ENCODE results near the gene OR2L3.
"Not testable (repeated sequence)": the region's sequence is repeated elsewhere in the genome, so short reads cannot be mapped to it uniquely, and the experiment has no call there.

Gene OR2L3, protein sequence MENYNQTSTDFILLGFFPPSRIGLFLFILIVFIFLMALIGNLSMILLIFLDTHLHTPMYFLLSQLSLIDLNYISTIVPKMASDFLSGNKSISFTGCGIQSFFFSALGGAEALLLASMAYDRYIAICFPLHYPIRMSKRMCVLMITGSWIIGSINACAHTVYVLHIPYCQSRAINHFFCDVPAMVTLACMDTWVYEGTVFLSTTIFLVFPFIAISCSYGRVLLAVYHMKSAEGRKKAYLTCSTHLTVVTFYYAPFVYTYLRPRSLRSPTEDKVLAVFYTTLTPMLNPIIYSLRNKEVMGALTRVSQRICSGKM

DNA sequence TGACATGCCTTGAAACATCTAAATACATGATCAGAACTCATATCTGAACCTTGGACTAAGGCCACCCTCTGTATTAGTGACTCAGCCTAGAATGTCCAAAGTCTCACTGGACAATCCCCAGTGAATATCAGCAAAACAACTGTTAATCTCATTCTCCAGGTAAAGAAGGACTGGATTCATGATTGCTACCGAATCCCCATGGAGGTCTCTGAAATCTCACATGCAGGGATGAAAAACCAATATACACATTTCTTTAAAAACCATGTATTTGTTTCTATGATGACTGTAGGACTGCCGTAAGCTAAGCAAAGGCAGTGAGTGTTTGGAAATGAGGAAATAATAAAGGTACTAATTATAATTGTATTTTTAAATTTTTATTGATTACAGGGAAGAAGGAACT, at the start of gene OR2L3:
Gene OR2L3 (plus strand): TSS at position 301 of the 400 bp plus-strand sequence. CDS start 13,846 bp downstream, outside the sequence.
- no peak for FAIRE-seq

DNA sequence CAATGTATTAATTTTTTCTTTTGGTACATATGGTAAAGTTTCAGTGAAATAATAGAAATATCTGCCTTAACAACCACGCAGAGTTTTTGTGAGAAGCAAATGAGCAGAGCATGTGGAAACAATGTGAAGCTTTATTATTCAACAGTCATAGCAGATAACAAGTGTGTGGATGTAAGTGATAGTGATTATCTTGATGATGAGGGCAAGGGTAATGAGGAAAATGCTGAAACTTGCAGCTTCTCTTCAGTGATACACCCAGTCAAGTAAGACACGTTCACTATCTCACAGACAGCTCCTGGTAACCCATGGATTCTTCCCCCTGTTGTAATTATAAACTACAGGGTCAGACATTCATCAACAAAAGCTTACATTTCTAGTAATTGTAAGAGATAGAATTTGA, 47.8 kb upstream of the OR2L3 start:
- FAIRE-seq: no peak

DNA sequence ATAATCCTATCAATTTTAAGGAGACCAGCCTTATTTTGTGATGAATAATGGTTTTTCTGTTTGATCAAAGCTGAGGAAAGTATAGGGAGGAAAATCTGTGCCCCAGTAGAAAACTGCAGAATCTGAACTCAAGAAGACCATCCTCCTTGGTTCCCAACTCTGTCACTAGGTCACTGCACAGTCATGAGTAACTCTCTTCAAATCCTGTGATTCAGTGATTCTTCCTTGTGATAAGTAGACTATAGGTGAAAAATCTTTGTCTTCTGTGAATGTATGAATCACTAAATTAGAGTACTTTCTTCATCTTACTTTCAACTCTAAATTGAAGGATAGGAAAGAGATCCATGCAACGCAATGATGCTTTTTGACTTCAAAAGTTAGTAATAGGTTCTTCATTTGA, 46.5 kb upstream of the OR2L3 start:
- no peak for FAIRE-seq

DNA sequence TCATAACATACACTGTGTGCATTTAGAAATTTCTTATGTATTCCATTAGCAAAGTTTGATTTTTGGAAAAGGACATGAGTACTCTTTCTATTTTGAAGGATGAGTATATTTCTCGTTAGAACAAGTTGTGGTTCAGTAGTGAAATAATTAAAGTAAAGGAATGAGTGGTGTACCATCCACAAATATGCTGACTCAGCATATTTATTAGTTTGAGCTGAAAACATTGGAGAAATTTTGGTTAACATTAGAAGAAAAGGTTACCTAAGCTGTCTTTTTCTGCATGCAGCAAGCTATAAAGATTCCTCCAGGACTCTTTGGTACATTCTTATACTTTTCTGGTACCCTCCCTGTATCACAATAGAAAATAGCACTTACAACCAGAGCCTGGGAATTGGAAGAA, 38.9 kb upstream of the OR2L3 start:
- no peak for FAIRE-seq

DNA sequence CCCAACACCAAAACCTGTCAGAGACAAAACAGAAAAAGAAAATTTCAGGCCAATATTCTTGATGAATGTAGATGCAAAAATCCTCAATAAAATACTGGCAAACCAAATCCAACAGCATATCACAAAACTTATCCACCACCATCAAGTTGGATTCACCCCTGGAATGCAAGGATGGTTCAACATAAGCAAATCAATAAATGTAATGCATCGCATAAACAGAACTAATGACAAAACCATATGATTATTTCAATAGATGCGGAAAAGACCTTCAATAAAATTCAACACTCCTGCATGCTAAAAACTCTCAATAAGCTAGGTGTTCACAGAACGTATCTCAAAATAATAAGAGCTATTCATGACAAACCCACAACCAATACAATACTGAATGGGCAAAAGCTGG, 37.0 kb upstream of the OR2L3 start:
- no peak for FAIRE-seq

DNA sequence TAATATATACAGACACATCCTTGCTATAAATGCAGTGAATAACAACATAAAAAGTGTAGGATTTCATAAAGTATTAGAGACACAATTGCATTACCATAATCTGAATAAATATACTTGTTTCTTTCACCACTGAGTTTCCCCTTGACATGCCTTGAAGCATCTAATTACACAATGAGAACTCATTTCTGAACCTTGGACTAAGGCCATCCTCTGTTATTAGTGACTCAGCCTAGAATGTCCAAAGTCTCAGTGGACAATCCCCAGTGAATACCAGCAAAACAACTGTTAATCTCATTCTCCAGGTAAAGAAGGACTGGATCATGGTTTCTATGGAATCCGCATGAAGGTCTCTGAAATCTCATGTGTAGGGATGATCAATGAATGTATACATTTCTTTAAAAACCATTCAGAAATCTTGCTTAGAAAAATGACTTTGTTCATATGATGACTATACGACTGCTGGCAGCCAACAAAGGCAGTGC, 33.4 kb upstream of the OR2L3 start, which contains the start of gene OR2L5:
Gene OR2L5 (plus strand): TSS at position 432 of the 482 bp plus-strand sequence. CDS start 8,288 bp downstream, outside the sequence.
- no peak for FAIRE-seq

DNA sequence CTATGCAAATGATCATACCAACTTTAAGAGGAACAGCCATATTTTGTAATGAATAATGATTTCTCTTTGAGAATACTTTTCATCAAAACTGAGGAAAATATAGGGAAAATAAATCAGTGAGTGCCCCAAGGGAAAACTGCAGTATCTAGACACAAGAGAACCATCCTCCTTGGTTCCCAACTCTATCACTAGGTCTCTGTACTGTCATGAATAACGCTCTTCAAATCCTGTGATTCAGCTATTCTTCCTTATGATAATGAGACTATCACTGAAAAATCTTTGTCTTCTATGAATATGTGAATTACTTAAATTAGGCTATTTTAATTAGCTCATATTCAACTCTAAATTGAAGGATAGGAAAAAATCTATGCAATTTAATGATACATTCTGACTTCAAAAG, 30.8 kb upstream of the OR2L3 start:
- no peak for FAIRE-seq

DNA sequence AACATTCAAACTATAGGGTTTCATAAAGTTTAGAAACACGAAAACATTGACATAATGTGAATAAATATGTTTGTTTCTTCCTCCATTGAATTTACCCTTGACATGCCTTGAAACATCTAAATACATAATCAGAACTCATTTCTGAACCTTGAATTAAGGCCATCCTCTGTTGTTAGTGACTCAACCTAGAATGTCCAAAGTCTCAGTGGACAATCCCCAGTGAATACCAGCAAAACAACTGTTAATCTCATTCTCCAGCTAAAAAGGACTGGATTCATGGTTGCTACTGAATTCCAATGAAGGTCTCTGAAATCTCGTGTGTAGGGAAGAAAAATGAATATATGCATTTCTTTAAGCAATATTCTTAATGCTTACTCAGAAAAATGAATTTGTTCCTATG, 16.9 kb upstream of the OR2L3 start, which contains the start of gene OR2L2:
Gene OR2L2 (plus strand): TSS at position 301 of the 400 bp plus-strand sequence. CDS start 8,198 bp downstream, outside the sequence.
- FAIRE-seq: no peak

DNA sequence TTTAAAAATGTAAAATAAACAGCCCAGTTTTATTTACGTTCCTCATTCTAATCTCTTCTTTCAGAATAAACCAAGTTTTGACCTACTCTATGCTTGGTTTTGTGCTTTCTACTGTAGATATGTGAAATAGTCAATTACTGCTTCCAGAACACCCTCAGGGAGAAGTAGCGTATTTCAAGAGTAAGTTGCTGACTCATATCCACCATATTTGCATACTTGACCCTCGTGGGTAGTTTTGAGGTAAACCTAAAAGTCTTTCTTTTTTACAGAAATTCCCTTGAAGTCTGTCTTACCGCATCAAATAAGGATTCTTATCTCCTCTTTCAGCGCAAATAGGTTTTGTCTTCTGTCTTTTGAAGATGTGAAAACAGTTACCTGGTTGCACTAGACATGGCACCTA, 1.4 kb upstream of the OR2L3 start:
- FAIRE-seq: no peak

DNA sequence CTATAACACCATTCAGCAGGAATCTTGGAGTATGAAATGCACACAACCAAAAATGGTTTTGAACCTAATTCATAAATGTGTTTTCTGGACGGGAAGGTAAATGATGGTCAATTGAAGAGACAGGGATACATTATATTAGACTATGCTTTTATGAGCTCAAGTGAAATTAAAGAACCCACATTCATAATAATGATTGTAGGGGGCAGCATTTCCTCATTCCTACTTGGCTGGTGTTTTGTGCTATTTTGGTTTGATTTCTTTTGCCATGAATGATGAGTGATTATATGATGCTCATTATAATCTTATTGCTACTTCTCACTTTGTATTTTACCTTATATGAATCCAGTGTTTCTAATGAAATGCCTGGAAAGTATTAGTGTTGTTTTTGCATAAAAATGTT, 372 bp downstream of the OR2L3 start:
- no peak for FAIRE-seq

DNA sequence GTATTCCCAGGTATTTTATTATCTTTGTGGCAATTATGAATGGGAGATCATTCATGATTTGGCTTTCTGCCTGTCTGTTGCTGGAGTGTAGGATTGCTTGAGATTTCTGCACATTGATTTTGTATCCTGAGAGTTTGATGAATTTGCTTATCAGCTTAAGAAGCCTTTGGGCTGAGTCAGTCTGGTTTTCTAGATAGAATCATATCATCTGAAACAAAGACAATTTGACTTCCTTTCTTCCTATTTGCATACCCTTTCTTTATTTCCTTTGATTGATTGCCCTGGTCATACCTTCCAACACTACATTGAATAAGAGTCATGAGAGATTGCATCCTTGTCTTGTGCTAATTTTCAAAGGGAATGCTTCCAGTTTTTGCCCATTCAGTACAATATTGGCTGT, 8.0 kb downstream of the OR2L3 start:
- FAIRE-seq: no peak

DNA sequence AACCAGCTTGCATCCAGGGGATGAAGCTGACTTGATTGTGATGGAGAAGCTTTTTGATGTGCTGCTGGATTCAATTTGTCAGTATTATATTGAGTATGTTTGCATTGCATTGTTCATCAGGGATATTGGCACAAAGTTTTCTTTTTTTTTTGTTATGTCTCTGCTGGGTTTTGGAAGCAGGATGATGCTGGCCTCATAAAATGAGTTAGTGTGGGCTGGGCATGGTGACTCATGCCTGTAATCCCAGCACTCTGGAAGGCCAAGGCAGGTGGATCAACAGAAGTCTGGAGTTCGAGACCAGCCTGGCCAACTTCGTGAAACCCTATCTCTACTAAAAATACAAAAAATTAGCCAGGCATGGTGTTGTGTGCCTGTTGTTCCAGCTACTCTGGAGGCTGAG, 8.6 kb downstream of the OR2L3 start:
- no peak for FAIRE-seq

DNA sequence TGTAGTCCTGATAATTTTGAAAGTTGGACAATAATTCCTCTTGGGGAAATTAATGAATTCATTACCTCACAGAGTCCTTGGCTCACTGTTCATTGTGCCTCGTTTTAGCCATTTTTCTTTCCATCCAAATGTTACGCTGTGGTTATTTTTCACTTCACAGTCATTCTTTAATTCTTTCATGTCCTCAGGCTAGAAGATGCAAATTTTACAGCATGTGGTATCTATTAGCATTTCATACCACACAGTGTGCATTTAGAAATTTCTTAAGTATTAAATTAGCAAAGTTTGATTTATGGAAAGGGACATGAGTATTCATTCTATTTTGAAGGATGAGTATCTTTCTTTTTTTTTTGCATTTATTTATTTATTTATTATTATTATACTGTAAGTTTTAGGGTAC, 18.4 kb downstream of the OR2L3 start:
- no peak for FAIRE-seq

DNA sequence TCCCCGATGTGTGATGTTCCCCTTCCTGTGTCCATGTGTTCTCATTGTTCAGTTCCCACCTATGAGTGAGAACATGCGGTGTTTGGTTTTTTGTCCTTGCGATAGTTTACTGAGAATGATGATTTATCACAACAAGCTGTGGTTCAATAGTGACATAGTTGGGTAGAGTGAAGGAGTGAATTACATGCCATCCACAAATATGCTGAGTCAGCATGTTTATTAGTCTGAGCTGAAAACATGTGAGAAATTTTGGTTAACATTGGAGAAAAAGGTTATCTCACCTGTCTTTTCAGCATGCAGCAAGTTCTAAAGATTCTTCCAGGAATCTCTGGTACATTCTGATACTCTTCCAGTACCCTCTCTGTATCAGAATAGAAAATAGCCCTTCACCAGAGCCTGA, 19.0 kb downstream of the OR2L3 start:
- no peak for FAIRE-seq

DNA sequence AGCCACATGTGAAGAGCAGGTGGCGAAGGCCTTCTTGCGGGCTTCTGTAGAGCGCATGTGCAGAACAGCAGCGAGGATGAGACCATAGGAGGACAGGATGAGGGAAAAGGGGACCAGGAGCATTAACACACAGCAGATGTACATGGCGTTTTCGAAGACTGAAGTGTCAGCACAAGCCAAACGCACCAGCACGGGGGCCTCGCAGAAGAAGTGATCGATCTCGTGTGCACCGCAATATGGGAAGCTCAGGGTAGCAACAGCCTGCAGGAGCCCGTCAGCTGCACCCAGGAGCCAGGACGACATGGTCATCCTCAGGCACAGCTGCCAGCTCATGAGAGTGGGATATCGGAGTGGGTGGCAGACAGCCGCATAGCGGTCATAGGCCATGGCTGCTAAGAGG, 37.2 kb downstream of the OR2L3 start:
- FAIRE-seq: not testable (repeated sequence)

DNA sequence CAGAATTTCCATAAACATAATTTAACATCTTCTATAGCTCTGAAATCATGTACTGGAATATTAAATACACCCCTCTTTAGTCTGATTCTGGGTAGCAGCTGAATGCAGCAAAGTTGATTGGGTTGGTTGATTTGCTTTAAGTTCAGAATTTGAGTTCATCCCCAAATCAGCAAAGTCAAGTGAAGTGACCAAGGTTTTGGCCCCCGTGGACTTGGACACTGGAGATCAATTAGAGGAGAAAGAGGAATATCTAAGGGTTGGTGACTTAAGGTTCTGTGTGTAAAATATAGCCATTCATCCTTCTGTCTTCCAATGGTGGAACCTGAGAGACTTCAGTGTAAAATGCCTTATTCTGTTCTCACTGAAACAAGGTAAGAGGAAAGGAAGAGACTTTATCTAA, 48.2 kb downstream of the OR2L3 start, which contains the start of gene OR2L13:
Gene OR2L13 (plus strand): TSS at position 301 of the 400 bp plus-strand sequence. CDS start 4,192 bp downstream, outside the sequence.
- FAIRE-seq: no peak

DNA sequence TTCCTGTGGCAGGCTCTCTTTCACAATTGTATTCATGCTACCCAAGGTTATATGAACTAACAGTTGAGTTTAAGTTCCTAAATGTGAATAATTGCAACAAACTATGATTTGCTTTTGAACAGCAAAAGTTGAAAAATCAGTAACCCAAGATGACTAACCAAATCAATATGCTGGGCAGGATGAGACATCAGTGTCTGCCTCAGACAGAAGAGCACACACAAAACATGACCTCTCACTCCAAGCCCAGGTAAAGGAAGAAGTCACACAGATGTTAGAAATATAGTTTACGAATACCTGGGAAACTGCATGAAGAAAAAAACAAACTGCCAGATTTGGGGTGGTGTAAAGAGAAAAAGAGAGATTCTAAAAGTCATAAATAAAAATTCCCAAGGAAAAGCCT, 51.9 kb downstream of the OR2L3 start:
- FAIRE-seq: no peak

DNA sequence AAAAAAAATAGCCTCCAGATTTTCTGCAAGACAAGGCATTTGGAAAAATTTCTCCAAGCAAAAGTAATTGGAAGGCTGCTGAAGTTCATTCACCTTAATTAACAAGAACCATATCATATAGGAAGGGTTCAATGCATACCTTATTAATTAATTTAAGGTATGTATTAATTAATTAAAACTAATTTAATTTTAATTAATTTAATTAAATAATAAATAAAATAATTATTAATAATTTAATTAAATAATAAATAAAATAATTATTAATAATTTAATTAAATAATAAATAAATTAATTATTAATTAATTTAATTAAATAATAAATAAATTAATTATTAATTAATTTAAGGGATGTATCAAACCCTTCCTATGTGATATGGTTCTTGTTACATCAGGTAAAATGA, 56.2 kb downstream of the OR2L3 start:
- peak; percentile 100 for FAIRE-seq

DNA sequence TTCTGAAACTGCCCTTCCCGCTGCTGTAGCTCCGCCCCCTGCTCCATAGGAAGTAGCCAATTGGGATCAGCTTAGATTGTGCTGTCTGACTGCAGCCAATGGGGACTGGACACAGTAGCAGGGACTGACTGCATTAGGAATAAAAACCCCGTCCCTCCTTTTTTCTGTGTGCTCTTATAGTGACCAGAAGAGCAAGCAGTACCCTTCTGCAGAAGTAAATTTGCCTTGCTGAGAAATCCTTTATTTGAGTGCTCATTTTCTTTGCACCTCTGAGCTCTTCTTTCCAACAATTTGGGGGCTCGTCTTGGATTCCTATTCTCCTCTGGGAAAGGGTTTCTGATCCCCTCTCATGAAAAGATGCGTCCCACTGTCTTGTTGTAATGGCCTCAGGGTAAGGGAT, 64.5 kb downstream of the OR2L3 start:
- no peak for FAIRE-seq

All from A204.1 (cell line).